OCI-LY1 (cell line): ENCODE results near the gene SLC2A4.

ENCODE experiments used
- H2AFZ ChIP-seq: fragments of 200-600 bp; sonication (generic), shearing (Covaris generic); 2 replicates; pipeline ENCODE4 v1.6.0; 2014; ENCODE audit warnings: antibody characterized with exemption, mild to moderate bottlenecking, low read length
- H3F3A ChIP-seq: fragments of 200-600 bp; sonication (generic), shearing (Covaris generic); 2 replicates; pipeline ENCODE4 v1.6.0; 2014; ENCODE audit warnings: mild to moderate bottlenecking, antibody characterized with exemption, low read length, moderate library complexity; ENCODE audit not compliant: insufficient read depth
- H3K27ac ChIP-seq: fragments of 200-600 bp; sonication (generic); 2 replicates; pipeline ENCODE4 v1.5.1; 2014; ENCODE audit warnings: low read length, mixed run types, mild to moderate bottlenecking, low read depth; ENCODE audit not compliant: poor library complexity, severe bottlenecking
- H3K27me3 ChIP-seq: fragments of 200-600 bp; sonication (generic); 2 replicates; pipeline ENCODE4 v1.6.0; 2014; ENCODE audit warnings: antibody characterized with exemption, mild to moderate bottlenecking, low read length, moderate library complexity; ENCODE audit not compliant: insufficient read depth
- H3K36me3 ChIP-seq: fragments of 200-600 bp; sonication (generic); 2 replicates; pipeline ENCODE4 v1.6.1; 2014; ENCODE audit warnings: mild to moderate bottlenecking, antibody characterized with exemption, low read length, moderate library complexity, mixed read lengths; ENCODE audit not compliant: insufficient read depth
- H3K4me1 ChIP-seq: fragments of 200-600 bp; sonication (generic); 2 replicates; pipeline ENCODE4 v1.5.1; 2014; ENCODE audit warnings: mild to moderate bottlenecking, low read length, moderate library complexity; ENCODE audit not compliant: insufficient read depth, severe bottlenecking
- H3K4me2 ChIP-seq: fragments of 200-600 bp; sonication (generic), shearing (Covaris generic); 2 replicates; pipeline ENCODE4 v1.6.1; 2014; ENCODE audit warnings: low read length
- H3K4me3 ChIP-seq: fragments of 200-600 bp; sonication (generic); 2 replicates; pipeline ENCODE4 v1.5.1; 2014; ENCODE audit warnings: low read length, low read depth, mild to moderate bottlenecking, mixed read lengths; ENCODE audit not compliant: poor library complexity, severe bottlenecking
- H3K79me2 ChIP-seq: fragments of 200-600 bp; shearing (Covaris generic); 2 replicates; pipeline ENCODE4 v1.6.1; 2016; ENCODE audit warnings: mixed run types, low read length, mixed read lengths; ENCODE audit not compliant: insufficient read depth
- H3K9ac ChIP-seq: fragments of 200-600 bp; sonication (generic), shearing (Covaris generic); 2 replicates; pipeline ENCODE4 v1.6.1; 2014; ENCODE audit warnings: mild to moderate bottlenecking, low read length, mixed read lengths
- H3K9me2 ChIP-seq: fragments of 200-600 bp; sonication (generic), shearing (Covaris generic); 2 replicates; pipeline ENCODE4 v1.6.1; 2014; ENCODE audit warnings: low read depth, mild to moderate bottlenecking, low read length, mixed read lengths
- H3K9me3 ChIP-seq: fragments of 200-600 bp; shearing (Covaris generic); 2 replicates; pipeline ENCODE4 v1.6.1; 2014; ENCODE audit warnings: low read length, mixed read lengths
- H4K20me1 ChIP-seq: fragments of 200-600 bp; sonication (generic), shearing (Covaris generic); 2 replicates; pipeline ENCODE4 v1.6.0; 2016; ENCODE audit warnings: mild to moderate bottlenecking, low read length; ENCODE audit not compliant: insufficient read depth
- EZH2 ChIP-seq: fragments of 200-600 bp; sonication (generic), shearing (Covaris generic); IDR thresholded peaks from 2 replicates; pipeline ENCODE4 v1.8.0; 2017; ENCODE audit warnings: borderline replicate concordance, mixed run types, mild to moderate bottlenecking, antibody characterized with exemption, low read length, moderate library complexity, mixed read lengths
- TF ChIP-seq, protein P1 (sequence below): fragments of 200-600 bp; sonication (generic), shearing (Covaris generic); IDR thresholded peaks from 2 replicates; pipeline ENCODE4 v1.5.1; 2017; ENCODE audit warnings: mild to moderate bottlenecking, antibody characterized with exemption, low read length, moderate library complexity, mixed read lengths

Gene SLC2A4

DNA sequence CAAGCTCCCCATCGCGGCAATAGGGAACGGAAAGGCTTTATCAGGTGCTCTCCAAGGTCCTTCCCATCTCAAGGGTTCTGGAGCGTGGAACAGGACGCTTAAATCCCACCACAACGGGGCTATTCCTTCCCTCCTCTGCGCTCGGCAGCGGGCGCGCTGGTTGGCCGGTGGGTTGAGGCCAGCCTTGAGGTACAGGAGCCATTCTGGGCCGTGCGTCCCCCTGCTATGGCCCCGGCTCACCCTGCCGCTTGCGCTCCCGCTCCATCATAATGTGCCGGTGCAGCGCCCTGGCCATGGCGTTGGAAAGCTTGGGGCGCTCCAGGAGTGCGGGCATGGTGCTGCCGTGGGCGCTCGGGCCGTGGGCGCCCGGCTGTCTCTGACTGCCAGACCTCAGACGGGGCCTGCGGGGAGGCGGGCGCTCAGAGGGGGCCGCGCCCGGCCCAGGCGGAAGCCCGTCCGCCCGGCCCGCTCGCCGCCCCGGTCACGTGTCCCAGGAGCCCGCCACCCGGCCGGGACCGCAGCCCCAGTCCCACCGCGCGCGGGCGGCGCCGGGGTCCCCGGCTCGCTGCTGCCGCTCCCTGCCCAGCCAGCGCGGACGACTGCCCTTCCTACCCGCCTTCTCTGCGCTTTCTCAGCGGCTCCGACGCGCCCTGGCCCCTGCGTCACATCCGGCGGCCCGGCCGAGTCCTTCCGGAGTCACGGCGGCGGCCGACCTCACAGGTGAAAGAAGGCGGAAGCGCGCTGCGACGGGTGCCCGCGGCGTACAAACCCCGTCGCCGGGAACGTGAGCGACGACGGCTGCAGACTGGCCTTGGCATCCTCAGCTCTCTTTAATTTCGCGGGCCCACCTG is 33.4 kb downstream of the SLC2A4 start, which contains the start of gene GPS2:
Gene GPS2, minus strand, starts transcription at position 642 of the 851 bp plus-strand sequence. Its CDS starts 308 bp downstream, at position 334.
- TF ChIP-seq, protein P1, sequence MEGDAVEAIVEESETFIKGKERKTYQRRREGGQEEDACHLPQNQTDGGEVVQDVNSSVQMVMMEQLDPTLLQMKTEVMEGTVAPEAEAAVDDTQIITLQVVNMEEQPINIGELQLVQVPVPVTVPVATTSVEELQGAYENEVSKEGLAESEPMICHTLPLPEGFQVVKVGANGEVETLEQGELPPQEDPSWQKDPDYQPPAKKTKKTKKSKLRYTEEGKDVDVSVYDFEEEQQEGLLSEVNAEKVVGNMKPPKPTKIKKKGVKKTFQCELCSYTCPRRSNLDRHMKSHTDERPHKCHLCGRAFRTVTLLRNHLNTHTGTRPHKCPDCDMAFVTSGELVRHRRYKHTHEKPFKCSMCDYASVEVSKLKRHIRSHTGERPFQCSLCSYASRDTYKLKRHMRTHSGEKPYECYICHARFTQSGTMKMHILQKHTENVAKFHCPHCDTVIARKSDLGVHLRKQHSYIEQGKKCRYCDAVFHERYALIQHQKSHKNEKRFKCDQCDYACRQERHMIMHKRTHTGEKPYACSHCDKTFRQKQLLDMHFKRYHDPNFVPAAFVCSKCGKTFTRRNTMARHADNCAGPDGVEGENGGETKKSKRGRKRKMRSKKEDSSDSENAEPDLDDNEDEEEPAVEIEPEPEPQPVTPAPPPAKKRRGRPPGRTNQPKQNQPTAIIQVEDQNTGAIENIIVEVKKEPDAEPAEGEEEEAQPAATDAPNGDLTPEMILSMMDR, result no peak
- no peak for TF ChIP-seq EZH2
- Histone ChIP-seq H2AFZ (no peak within 1 kb of the TSS), H3F3A (peaks cover 21% of the 10 kb centered on the region), H3K79me2 (peaks cover 8% of the 10 kb centered on the region; the same call in 1 of the 2 replicates), H3K4me3 (peak within 1 kb of the TSS; percentile 99), H3K27me3 (no peaks in the 10 kb centered on the region), H4K20me1 (peaks cover 4% of the 10 kb centered on the region; the same call in 1 of the 2 replicates), H3K9me3 (no peaks in the 10 kb centered on the region), H3K4me1 (peaks cover 44% of the 10 kb centered on the region), H3K9ac (peak within 1 kb of the TSS; percentile 98), H3K36me3 (peaks cover 76% of the 10 kb centered on the region), H3K9me2 (no peaks in the 10 kb centered on the region), H3K4me2 (peak within 1 kb of the TSS; percentile 97), H3K27ac (peak within 1 kb of the TSS; percentile 81)

DNA sequence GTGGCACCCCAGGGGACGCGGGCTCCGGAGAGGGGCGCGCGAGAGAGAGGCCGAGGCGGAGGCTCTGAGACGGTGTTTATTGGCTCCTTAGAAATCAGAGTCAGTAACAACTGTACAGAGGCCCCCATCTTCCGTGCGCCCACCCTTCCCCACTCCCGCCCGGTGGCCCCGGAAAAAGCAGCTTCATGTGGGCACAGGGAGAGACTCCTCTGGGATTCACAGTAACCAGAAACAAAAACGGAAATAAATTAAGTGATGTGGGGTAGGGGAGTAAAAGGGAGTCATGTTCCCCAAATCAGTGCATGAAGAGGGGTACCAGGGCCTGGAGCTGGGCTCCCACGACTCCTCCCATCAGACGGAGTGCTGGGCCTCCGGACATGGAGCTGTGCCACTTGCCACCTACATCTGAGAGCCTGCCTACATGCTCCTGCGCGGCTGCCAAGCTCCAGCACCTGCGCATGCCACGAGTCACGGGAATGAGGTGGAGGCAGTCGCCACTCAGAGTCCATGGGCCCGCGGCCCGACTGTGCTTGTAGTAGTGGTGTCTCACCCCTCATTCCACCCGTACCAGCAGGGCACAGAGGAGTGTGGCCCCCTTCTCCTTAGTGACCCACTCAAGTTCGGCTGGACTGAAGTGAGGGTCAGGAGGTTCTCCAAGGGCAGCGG is 34.2 kb downstream of the SLC2A4 start:
- H3K27ac ChIP-seq, result peak overlapping the region; percentile 81
- H3K4me1 ChIP-seq, result peaks cover 37% of the 10 kb centered on the region
- no peaks in the 10 kb centered on the region for H4K20me1 ChIP-seq
- H3K79me2 ChIP-seq, result peaks cover under 1% of the 10 kb centered on the region; the same call in 1 of the 2 replicates
- H3K27me3 ChIP-seq, result no peaks in the 10 kb centered on the region
- peak overlapping the region; percentile 97 for H3K4me2 ChIP-seq
- H3K4me3 ChIP-seq, result peak overlapping the region; percentile 99
- no peaks in the 10 kb centered on the region for H3K9me2 ChIP-seq
- no peak for TF ChIP-seq EZH2
- TF ChIP-seq, protein P1, result no peak
- peak overlapping the region; percentile 98 for H3K9ac ChIP-seq
- no peak overlapping the region for H2AFZ ChIP-seq
- peaks cover 76% of the 10 kb centered on the region for H3K36me3 ChIP-seq
- no peaks in the 10 kb centered on the region for H3K9me3 ChIP-seq
- peaks cover 15% of the 10 kb centered on the region; the same call in 1 of the 2 replicates for H3F3A ChIP-seq

DNA sequence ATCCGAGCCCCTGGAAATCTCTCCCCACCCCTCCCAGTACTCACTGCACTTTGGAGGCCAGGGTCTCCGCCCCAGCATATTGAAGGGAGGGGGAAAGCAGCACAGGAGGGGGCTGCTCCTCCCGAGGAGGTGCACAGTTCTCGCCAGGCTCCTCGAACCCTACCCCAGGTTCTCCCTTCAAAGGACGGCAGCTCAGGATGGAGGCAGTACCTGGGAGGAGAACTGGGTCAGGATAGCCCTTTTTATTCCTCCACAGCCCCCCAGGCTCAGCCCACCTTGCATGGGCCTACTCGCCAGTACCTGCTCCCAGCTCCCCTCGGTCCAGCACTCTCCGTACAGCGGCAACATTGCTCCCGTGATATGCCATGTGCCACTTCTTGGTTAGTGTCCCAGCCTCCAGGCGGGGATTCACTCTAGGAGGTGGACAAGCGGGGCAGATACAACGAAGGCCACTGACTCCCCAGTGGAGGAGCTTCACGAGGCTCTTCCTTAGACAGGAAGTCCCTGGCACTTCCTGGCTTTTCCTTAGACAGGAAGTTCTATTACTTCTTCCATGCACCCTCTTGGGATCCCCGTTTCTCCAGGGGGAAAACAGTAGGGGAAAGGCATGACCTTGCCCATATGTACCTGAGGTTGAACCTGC is 35.8 kb downstream of the SLC2A4 start:
- Histone ChIP-seq H2AFZ (no peak overlapping the region), H3K4me3 (no peak overlapping the region), H3K4me1 (peaks cover 33% of the 10 kb centered on the region), H3K36me3 (peaks cover 77% of the 10 kb centered on the region), H3K9me3 (no peaks in the 10 kb centered on the region), H3K27me3 (no peaks in the 10 kb centered on the region), H3K27ac (no peak overlapping the region), H3K9ac (no peak overlapping the region), H3K9me2 (no peaks in the 10 kb centered on the region), H3F3A (peaks cover 15% of the 10 kb centered on the region; the same call in 1 of the 2 replicates), H3K79me2 (no peaks in the 10 kb centered on the region), H4K20me1 (no peaks in the 10 kb centered on the region), H3K4me2 (no peak overlapping the region)
- no peak for TF ChIP-seq EZH2
- TF ChIP-seq, protein P1, result no peak
